ENCODE data around the gene PHETA2. TPM values are rescaled to one million over a fixed set of nuclear protein-coding genes. Genes with fewer than 3 reads are reported as not detected.

PHETA2 gene
- total RNA-seq, 6 donors from 2014 or later = 7.3 to 18.5 (median 13.6) TPM

GRCh38 chr22:42077486-42078125 lies 3.6 kb downstream of the PHETA2 start:
- WGBS, 2 donors = 89 to 90% methylated on average over 18 to 19 of the region's 21 CpGs

GRCh38 chr22:42078469-42079318 lies 4.6 kb downstream of the PHETA2 start:
- 58 to 60% methylated on average over 21 to 23 of the region's 24 CpGs for WGBS, 2 donors
- DNase-seq (peak in 1 of 2 donors; percentile 24), ATAC-seq (ENCODE audit: low FRiP score in 2 of 2) (peak; percentile 2 to 14)
- Histone ChIP-seq H3K27ac (peak overlapping the region; percentile 95 to 99 (median 98)), H3K27me3 (no peaks in the 10 kb centered on the region), H3K9me3 (no peaks in the 10 kb centered on the region), H3K4me1 (peaks cover 32 to 52% (median 33%) of the 10 kb centered on the region in 4 donors), H3K36me3 (peaks cover 0 to 53% (median 23%) of the 10 kb centered on the region in 4 donors), H3K4me3 (peak overlapping the region in 3 of 4 donors; percentile 65 to 80 (median 74))
- TF ChIP-seq POLR2A (IDR thresholded peaks at IDR 0.05) (no peak), POLR2AphosphoS5 (IDR thresholded peaks at IDR 0.05) (no peak), EP300 (IDR thresholded peaks at IDR 0.05) (no peak), CTCF (IDR thresholded peaks at IDR 0.05) (no peak)

More at GRCh38 chr22:42077486-42078125, 3.6 kb downstream of the PHETA2 start:
- ATAC-seq (ENCODE audit: low FRiP score in 2 of 2) = no peak
- TF ChIP-seq POLR2AphosphoS5 (IDR thresholded peaks at IDR 0.05) (no peak), EP300 (IDR thresholded peaks at IDR 0.05) (no peak), POLR2A (IDR thresholded peaks at IDR 0.05) (no peak), CTCF (IDR thresholded peaks at IDR 0.05) (no peak)
- peaks cover 0 to 43% (median 15%) of the 10 kb centered on the region in 4 donors for H3K36me3 ChIP-seq
- no peaks in the 10 kb centered on the region for H3K27me3 ChIP-seq
- peak overlapping the region in 3 of 4 donors; percentile 95 to 99 (median 98) for H3K27ac ChIP-seq
- peaks cover 35 to 57% (median 38%) of the 10 kb centered on the region in 4 donors for H3K4me1 ChIP-seq
- H3K4me3 ChIP-seq = no peak overlapping the region
- DNase-seq = peak in 1 of 2 donors; percentile 84
- H3K9me3 ChIP-seq = no peaks in the 10 kb centered on the region

- 1% methylated on average over 40 to 42 of the region's 71 CpGs for WGBS, 2 donors
- Histone ChIP-seq H3K9me3 (no peaks in the 10 kb centered on the region), H3K27me3 (no peaks in the 10 kb centered on the region), H3K27ac (peak within 1 kb of the TSS; percentile 95 to 99 (median 98)), H3K4me1 (peaks cover 27 to 43% (median 31%) of the 10 kb centered on the region in 4 donors), H3K36me3 (peaks cover 0 to 62% (median 27%) of the 10 kb centered on the region in 4 donors), H3K4me3 (peak within 1 kb of the TSS; percentile 65 to 80 (median 70))
- peak; percentile 96 to 97 for ATAC-seq (ENCODE audit: low FRiP score in 2 of 2)
- peak; percentile 98 to 99 for DNase-seq
- TF ChIP-seq POLR2AphosphoS5 (IDR thresholded peaks at IDR 0.05) (peak; percentile 83 to 87), CTCF (IDR thresholded peaks at IDR 0.05) (no peak), EP300 (IDR thresholded peaks at IDR 0.05) (no peak), POLR2A (IDR thresholded peaks at IDR 0.05) (peak in 3 of 4 donors; percentile 63 to 95 (median 79))
Measured at GRCh38 chr22:42079319-42080251, 5.5 kb downstream of the PHETA2 start, which contains the start of gene SMDT1. SMDT1 (plus strand) TSS chr22:42079700; CDS start chr22:42079769, 69 bp downstream.

- TF ChIP-seq POLR2A (IDR thresholded peaks at IDR 0.05) (no peak), CTCF (IDR thresholded peaks at IDR 0.05) (peak in 1 of 6 experiments; percentile 6)
- Histone ChIP-seq H3K4me3 (peak overlapping the region; percentile 65 to 80 (median 70)), H3K27me3 (no peaks in the 10 kb centered on the region), H3K27ac (peak overlapping the region; percentile 95 to 99 (median 98)), H3K9me3 (no peaks in the 10 kb centered on the region), H3K36me3 (peaks cover 0 to 69% (median 33%) of the 10 kb centered on the region in 4 donors), H3K4me1 (peaks cover 20 to 36% (median 25%) of the 10 kb centered on the region in 4 donors)
- WGBS, 2 donors = 0 to 3% methylated on average over 14 of the region's 14 CpGs
- DNase-seq = peak in 1 of 2 donors; percentile 57
- no peak for ATAC-seq (ENCODE audit: low FRiP score in 2 of 2)
Measured at GRCh38 chr22:42080287-42080686, 6.2 kb downstream of the PHETA2 start.
